HG03095 (cell line): Measurements from ENCODE around the gene POLE.

ENCODE experiments used
- ATAC-seq: cut with Tn5 transposase; IDR thresholded peaks from one replicate; pipeline ENCODE4 v1.9.1; 2021; ENCODE audit warnings: moderate library complexity; ENCODE audit not compliant: unreplicated experiment

Gene POLE

DNA sequence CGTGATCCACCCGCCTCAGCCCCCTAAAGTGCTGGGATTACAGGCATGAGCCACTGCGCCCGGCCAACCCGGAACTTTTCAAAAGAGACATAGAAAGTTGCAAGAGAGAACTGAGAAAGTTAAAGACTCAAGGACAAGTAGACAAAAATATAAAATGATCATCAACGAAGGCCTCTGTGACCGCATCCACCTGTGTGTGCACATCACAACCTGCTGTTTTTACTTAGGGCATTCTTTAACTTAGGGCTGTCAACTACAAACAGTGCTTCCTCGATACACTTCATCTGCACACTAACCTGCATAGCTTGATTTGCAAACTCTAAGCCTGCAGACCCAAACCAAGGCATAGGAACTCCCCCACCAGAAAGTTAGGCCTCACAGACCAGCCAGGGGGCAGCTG is 53.7 kb downstream of the POLE start:
- no peak for ATAC-seq

DNA sequence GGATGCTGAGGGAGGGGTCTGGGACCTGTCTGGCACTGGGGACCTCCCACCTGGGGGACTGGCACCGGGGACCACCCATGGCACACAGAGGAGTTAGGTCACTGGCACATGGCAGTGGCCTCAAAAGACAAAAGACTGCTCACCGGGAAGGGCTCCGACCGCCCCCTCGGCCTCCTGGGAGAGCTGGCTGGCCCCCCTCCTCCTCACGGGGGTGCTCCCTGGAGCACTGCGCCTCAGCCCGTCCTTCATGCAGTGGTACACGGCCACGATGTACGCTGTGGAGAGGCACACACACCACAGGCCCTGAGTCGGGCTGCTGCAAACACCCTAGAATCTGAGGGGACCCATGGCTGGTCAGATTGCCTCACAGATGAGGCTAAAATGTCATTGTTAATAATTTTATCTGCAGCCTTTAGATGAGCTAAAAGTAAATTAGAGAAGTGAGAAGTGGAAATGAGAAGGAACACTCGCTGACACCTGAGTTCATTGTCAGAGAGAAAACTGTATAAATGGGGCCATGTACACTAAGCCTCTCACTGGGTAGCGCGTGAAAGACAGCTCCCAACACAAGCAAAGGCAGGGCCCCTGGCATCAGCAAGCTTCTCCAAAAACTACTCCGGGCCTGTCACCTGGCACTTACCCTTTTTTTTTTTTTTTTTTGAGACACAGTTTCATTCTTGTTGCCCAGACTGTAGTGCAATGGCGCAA is 54.5 kb downstream of the POLE start:
- no peak for ATAC-seq

DNA sequence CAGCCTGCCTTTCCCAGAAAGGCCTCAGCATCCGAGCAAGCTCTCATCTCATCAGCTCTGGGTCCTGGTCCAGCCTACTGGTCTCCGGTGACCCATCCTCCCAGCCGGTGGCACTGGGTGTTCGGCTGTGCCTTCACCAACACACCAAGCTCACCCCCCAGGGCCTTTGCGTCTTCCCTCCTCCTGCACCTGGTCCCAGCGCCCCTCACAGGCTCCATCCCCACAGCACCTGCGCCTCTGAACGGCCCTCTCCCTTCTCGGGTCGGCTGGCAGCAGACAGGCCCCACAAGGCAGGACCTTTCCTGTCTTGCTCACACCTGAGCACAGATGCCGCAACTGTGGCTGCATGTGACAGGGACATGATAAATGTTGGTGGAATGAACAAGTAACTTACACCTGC is 55.5 kb downstream of the POLE start:
- ATAC-seq = no peak

DNA sequence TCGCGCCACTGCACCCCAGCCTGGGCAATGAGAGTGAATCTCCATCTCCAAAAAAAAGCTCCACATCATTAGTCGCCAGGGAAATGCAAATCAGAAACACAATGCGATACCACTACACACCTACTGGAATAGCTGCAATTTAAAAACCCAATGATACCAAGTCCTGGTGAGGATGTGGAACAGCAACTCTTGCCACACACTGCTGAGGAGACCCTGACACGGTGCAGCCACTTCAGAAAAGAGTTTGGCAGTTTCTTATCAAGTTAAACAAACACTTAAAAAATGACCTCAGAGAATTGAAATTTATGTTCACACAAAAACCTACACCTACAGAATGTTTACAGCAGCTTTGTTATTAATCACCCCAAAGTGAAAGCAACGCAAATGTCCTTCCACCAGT is 56.5 kb downstream of the POLE start:
- no peak for ATAC-seq

DNA sequence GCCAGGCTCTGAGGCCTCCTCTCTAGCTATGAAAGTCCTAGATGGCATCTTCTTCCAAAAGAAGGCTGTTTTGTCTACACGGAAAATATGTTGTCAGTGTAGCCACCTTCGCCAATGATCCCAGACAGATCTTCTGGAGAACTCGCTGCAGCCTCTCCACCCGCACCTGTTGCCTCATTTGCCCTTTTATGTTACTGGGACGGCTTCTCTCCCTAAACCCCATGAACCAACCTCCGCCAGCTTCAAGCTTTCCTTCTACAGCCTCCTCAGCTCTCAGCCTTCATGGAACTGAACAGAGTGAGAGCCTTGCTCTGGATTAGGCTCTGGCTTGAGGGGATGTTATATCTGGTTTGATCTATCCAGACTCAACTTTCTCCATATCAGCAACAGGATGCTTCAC is 57.8 kb downstream of the POLE start:
- no peak for ATAC-seq

DNA sequence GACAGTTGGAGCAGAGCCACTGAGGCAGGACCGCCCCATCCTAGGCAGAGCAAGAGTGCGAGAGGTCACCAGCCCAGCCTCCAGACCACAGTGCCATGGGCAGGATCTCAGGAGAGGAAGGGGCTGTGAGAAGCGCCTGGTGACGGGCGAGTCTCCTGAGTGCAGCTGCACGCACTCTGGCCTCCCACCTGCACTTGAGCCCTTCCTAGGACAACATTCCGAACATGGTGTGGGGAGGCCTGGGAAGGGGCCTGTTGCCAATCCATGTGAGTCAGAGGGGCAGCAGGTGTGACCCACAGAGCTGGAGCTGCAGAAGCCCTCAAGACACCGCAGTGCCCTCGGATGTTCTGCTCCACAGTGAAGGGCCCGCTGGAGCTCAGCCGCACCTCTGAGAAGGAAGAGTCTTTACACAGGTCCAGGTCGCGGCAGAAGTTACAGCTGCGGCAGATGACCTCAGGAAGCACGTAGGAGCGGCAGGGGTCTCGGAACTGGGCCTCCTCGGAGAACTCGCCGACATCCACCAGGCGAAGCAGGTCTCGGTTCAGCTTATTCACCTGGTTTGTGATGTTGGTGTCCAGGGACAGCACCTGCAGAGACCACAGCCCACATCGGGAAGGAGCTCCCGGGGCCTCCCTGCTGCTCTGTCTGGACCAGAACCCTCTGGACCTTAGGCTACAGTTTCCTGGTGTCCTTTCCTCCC is 61.3 kb downstream of the POLE start:
- no peak for ATAC-seq

DNA sequence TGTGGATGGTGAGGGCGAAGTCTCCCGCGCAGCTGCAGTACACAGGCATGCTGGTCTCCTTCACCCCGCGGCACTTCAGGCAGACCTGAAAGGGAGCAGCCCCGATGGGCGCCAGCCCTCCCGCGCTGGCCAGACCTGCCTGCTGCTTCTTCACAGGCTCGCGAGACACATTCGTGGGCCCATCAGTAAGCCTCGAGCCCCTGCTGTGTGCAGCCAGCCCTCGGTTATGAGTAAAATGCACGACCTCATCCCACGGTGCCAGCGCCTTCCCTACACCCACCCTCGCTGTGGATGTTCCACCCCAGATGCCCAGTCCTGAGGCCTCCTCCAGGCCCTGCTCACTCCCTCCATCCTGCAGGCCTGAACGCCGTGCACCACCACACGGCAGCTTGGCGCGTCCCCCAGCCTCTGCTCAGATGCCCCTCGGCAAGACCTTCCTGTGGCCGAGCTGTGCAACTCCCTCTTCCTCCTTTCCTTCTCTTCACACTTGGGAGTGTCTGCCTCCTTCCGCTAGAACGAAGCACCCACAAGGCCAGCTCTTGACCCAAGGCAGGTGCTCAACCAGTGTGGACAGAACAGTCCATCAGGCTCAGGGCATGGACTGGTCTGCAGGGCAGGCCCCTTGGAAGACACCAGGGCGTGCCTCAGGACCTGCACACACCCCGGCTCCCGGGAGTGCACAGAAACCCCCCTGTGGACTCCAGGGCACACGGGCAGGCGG is 62.1 kb downstream of the POLE start:
- ATAC-seq = no peak

DNA sequence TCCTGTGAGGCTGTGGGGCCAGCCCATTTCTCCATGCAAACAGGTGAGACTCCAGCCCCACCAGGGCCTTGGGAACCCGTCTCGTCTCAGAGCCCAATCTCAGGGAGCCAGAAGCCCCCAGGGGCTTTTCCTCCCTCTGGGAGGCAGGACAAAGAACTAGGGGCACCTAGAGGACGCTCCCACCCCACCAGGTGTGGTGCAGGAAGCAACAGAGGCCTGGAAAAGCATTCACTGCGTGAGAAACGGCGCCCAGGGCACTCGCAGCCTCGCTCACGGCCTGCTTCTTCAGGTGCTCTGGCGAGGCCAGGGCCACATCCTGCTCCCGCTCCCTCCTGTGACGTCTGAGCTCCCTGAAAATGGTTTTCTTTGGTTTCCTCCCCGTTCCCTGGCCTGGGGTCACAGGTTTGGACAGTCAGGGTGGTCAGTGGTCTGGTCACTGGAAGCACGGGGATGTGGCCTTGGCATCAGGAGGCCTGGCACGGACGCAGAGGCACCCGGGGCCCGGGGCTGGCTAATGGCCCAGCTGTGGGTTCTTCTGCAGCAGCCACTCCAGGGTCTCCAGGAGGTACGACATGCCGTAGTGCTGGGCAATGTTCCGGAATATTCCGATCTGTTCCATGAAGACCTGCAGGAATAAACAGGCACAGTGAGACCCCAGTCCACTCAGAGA is 62.8 kb downstream of the POLE start:
- ATAC-seq = no peak

DNA sequence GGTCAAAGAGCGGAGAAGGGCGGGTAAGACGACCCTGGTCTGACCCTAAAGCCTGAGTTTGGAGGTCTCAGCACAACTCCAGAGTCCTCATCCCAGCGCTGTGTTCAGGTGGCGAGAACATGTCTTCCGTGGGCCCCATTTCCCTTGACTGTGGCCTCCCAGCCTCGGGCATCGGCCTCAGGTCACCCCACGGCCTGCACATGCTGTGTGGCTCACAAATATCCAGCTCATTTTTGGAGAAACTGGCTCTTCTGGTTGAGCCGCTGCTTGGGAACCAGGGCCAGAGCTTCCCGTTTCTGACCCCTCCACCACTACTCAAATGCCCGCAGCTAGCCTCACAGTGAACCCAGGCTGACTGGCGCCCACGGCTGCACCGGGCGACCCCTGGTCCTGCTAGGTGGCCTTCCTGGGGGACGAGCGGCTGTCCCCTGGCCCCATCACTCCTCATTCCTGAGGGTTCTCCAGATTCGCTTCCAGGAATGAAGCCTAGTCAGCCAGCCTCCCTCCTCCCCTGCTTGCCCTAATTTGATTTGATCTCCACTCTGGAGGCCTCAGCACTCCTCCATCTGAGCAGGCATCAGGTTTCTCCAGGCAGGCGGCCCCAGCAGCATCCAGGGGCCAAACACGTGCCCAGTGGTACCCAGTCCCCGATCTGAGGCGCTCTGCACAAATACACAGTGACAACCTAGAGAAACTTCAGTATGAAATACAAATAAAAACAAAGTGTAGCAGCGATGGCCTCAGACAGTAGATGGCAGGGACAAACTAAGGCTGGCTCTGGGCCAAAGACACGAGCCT is 63.9 kb downstream of the POLE start:
- no peak for ATAC-seq

DNA sequence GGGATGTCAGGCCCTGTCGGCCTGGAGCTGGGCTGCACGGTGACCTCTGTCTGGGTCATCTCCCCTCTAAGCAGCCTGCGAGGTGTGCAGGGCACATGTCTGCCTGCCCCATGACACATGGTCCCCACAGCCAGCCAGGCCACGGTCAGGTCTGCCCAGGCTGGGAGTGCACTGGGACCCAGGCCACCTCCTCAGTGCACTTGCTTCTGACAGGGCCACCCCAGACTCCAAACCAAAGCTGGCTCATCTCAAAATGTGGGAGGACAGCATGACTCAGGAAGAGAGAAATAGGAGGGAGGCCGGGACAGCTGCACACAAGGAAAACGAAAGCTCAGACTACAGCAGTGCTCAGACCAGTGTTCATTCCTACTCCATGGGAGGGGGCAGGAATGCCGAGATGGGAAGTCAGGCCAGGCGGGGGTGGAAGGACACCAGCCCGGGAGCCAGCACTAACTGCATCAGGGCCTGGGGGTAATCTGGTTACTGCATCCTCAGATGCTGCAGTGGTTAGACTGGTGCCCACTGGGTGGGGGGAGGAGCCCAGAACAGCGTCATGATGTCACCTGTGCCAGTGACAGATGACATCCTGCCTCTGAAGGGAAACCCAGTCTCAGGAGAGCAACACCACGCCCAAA is 64.6 kb downstream of the POLE start:
- no peak for ATAC-seq

DNA sequence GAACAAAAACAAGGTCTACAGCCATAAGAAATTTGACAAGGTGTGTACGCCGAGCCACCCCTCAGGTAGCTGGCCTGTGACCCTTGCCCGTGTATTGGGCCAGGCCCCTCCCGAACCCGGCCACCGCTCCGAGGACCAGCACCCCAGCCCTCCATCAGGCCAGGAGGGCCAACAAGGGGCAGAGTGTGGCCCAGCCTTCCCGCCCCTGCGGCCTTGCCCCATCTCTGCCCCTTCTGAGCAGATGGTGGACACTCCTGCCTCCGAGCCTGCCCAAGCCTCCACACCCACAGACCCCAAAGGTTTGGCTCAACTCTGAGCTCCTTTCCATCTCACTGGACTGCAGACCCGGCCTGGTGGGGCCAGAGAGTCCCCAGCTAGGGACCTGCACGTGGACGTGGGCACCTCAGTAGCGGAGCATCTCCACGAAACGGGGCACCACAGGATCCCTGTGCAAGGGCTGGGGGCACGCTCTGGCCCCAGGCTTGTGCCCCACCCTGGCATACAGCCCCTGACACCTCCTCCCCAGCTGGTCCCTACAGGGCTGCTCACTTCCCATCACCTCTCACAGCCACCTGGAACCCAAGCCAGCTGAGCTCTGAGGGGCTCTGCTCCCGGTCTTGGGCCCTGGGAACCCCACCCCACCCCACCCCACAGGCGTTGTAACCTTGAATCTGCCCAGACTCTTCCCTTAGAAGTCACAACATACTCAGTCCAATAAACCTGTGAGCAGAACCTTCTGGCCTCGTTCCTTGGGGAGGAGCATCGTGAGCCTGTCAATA is 65.3 kb downstream of the POLE start:
- no peak for ATAC-seq

DNA sequence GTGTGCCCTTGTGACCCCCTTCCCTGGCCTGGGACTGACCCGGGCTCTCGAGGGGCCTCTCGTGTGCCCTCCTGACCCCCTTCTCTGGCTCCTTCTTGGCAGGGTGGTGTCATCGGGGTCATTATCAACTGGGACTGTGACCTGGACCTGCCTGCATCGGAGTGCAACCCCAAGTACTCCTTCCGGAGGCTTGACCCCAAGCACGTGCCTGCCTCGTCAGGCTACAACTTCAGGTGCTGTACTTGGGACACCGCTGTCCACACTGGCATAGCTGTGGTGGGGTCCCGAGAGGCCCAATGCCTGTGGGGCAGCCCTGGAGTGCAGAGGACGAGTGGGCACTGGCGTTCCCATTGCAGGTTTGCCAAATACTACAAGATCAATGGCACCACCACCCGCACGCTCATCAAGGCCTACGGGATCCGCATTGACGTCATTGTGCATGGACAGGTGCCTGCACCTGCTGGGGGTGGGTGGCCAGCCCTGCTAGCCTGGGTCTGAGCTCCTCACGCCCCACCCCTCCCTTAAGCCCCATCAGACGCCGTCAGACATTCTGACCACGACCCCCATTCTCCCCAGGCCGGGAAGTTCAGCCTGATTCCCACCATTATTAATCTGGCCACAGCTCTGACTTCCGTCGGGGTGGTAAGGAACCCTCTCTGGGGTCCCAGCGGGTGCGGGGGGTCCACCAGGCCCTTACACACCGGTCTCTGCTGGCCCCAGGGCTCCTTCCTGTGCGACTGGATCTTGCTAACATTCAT is 66.1 kb downstream of the POLE start:
- no peak for ATAC-seq

DNA sequence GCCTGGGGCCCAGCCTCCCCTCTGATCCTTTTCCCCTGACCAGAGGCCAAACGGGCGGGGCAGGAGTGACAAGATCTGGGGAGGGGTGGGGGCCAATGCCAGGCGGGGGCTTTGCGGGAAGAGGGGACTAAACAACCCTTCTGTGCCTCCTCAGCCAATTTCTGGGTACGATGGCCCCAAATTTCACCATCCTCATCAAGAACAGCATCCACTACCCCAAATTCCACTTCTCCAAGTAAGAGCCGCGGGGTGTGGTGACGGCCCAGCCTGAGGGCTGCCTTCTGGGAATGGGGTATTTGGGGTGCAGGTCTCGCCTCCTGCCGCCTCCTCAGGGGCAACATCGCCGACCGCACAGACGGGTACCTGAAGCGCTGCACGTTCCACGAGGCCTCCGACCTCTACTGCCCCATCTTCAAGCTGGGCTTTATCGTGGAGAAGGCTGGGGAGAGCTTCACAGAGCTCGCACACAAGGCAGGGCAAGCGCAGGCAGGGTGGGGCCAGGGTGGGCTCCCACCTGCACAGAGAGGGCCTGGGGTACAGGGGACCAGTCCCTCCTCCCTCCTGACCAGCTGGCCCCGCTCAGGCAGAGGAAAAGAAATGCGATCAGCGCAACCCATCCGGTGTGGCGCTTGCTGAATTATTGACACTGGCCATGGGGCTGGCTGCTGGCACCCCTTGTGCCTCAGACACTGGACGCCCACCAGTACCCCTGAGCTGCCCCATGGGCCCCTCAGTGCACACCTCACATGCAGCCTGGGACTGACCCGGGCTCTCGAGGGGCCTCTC is 66.8 kb downstream of the POLE start:
- no peak for ATAC-seq

DNA sequence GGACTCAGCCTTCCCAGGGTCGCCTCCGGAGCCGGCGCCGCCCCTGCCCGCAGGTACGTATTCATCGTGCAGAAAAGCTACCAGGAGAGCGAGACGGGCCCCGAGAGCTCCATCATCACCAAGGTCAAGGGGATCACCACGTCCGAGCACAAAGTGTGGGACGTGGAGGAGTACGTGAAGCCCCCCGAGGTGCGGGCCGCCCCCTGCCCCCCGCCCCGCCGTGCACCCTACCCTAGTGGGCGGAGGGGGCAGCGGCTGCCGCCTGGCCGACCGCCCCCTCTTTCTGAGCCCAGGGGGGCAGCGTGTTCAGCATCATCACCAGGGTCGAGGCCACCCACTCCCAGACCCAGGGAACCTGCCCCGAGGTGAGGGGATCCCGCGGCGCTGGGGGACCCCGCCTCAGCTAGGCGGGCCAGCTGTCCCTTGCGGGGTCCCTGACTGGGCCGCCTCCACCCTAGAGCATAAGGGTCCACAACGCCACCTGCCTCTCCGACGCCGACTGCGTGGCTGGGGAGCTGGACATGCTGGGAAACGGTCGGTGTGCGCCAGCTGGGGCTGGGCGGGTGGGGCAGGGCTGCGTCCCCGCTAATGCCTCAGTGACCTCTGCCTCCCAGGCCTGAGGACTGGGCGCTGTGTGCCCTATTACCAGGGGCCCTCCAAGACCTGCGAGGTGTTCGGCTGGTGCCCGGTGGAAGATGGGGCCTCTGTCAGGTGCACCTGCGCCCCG is 67.6 kb downstream of the POLE start:
- ATAC-seq = no peak

DNA sequence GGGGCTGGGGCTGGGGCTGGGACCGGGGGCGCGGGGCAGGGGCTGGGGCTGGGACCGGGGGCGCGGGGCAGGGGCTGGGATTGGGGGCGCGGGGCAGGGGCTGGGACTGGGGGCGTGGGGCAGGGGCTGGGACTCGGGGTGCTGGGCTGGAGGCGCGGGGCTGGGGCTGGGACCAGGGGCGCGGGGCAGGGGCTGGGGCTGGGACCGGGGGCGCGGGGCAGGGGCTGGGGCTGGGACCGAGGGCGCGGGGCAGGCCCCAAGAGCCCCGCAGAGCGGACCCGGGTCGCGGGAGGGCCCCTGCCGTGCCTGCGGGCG is 68.1 kb downstream of the POLE start:
- no peak for ATAC-seq

DNA sequence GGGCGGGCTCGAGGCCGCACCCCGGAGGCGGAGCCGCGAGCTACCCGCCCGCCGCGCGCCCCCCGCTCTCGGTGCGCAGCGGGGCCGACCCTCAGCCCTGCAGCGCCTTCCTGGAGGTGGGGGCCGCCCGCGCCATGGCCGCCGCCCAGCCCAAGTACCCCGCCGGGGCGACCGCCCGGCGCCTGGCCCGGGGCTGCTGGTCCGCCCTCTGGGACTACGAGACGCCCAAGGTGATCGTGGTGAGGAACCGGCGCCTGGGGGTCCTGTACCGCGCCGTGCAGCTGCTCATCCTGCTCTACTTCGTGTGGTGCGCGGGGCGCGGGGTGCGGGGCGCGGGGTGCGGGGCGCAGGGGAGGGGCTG is 68.5 kb downstream of the POLE start, which contains the start of gene P2RX2:
Gene P2RX2, plus strand, starts transcription at position 94 of the 361 bp plus-strand sequence. Its CDS starts 41 bp downstream, at position 135.
- ATAC-seq = no peak
